Measurements from ENCODE around the gene DMD. TPM values are rescaled to one million over a fixed set of nuclear protein-coding genes. Genes with fewer than 3 reads are reported as not detected.

The DMD gene
- polyA plus RNA-seq, 1 donor from 2014 or later = 21.6 TPM

- Histone ChIP-seq H3K27ac (ENCODE audit: low read length) (no peak overlapping the region), H3K79me2 (replicated peaks; ENCODE audit: insufficient read depth, low read length) (no peaks in the 10 kb centered on the region), H4K20me1 (ENCODE audit: insufficient read depth) (no peaks in the 10 kb centered on the region), H3K9me3 (ENCODE audit: low read length) (no peaks in the 10 kb centered on the region), H3K4me3 (ENCODE audit: low read length) (no peak overlapping the region), H3K27me3 (ENCODE audit: insufficient read depth, low read depth, low read length) (no peaks in the 10 kb centered on the region), H3K36me3 (ENCODE audit: insufficient read depth, low read length) (no peaks in the 10 kb centered on the region), H2AFZ (ENCODE audit: low read depth, low read length) (no peak overlapping the region), H3K9me2 (ENCODE audit: insufficient read depth, low read length) (no peaks in the 10 kb centered on the region), H3K4me2 (ENCODE audit: low read length) (no peak overlapping the region), H3K9ac (ENCODE audit: low read length) (no peak overlapping the region), H3F3A (ENCODE audit: insufficient read depth, low read length, poor library complexity, severe bottlenecking) (no peaks in the 10 kb centered on the region)
- TF ChIP-seq POLR2AphosphoS5 (IDR thresholded peaks at IDR 0.05) = no peak
- no peak for TF ChIP-seq CTCF (IDR thresholded peaks at IDR 0.05; ENCODE audit: poor library complexity, severe bottlenecking)
- TF ChIP-seq TAF1 (IDR thresholded peaks at IDR 0.05; ENCODE audit: low read depth) = no peak
- TF ChIP-seq SMC3 (conservative IDR thresholded peaks at IDR 0.05; ENCODE audit: poor library complexity) = no peak
- no peak for TF ChIP-seq EZH2 (IDR thresholded peaks at IDR 0.05; ENCODE audit: borderline replicate concordance, insufficient read depth, low read length, poor library complexity, severe bottlenecking)
- TF ChIP-seq EP300 (conservative IDR thresholded peaks at IDR 0.05; ENCODE audit: poor library complexity, severe bottlenecking) = no peak
- no peak for TF ChIP-seq RAD21 (conservative IDR thresholded peaks at IDR 0.05)
- TF ChIP-seq, protein P1, sequence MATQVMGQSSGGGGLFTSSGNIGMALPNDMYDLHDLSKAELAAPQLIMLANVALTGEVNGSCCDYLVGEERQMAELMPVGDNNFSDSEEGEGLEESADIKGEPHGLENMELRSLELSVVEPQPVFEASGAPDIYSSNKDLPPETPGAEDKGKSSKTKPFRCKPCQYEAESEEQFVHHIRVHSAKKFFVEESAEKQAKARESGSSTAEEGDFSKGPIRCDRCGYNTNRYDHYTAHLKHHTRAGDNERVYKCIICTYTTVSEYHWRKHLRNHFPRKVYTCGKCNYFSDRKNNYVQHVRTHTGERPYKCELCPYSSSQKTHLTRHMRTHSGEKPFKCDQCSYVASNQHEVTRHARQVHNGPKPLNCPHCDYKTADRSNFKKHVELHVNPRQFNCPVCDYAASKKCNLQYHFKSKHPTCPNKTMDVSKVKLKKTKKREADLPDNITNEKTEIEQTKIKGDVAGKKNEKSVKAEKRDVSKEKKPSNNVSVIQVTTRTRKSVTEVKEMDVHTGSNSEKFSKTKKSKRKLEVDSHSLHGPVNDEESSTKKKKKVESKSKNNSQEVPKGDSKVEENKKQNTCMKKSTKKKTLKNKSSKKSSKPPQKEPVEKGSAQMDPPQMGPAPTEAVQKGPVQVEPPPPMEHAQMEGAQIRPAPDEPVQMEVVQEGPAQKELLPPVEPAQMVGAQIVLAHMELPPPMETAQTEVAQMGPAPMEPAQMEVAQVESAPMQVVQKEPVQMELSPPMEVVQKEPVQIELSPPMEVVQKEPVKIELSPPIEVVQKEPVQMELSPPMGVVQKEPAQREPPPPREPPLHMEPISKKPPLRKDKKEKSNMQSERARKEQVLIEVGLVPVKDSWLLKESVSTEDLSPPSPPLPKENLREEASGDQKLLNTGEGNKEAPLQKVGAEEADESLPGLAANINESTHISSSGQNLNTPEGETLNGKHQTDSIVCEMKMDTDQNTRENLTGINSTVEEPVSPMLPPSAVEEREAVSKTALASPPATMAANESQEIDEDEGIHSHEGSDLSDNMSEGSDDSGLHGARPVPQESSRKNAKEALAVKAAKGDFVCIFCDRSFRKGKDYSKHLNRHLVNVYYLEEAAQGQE (IDR thresholded peaks at IDR 0.05; ENCODE audit: borderline replicate concordance) = no peak
- TF ChIP-seq MXI1 (conservative IDR thresholded peaks at IDR 0.05; ENCODE audit: poor library complexity, severe bottlenecking) = no peak
Observed at GRCh38 chrX:31743004-31743403, 1468.3 kb downstream of the DMD start.

DNA sequence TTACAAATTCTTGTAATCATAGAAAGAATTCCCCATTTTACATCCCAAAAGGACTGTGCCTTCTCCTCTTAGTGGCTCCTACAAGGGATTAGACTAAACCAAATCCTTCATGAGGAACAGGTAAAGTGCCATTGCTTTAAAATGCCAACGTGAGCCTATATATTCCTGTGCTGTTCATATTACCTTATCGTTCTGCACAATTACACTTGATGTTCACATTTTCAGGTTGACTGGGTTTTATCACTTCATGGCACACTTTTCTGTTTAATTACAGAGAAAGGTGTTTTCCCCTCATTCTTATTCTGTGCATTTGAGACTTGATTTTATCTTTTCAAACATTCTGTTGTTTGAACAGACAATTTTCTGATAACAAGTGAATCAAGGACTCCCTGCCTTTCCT lies 1493.9 kb downstream of the DMD start:
- no peaks in the 10 kb centered on the region for H3K36me3 ChIP-seq (ENCODE audit: insufficient read depth, low read length)
- no peak overlapping the region for H3K4me2 ChIP-seq (ENCODE audit: low read length)
- no peaks in the 10 kb centered on the region for H3K9me2 ChIP-seq (ENCODE audit: insufficient read depth, low read length)
- H3K27me3 ChIP-seq (ENCODE audit: insufficient read depth, low read depth, low read length) = no peaks in the 10 kb centered on the region
- no peaks in the 10 kb centered on the region for H4K20me1 ChIP-seq (ENCODE audit: insufficient read depth)
- no peaks in the 10 kb centered on the region for H3F3A ChIP-seq (ENCODE audit: insufficient read depth, low read length, poor library complexity, severe bottlenecking)
- H2AFZ ChIP-seq (ENCODE audit: low read depth, low read length) = no peak overlapping the region
- no peaks in the 10 kb centered on the region for H3K79me2 ChIP-seq (replicated peaks; ENCODE audit: insufficient read depth, low read length)
- no peak overlapping the region for H3K4me3 ChIP-seq (ENCODE audit: low read length)
- H3K27ac ChIP-seq (ENCODE audit: low read length) = no peak overlapping the region
- H3K9ac ChIP-seq (ENCODE audit: low read length) = no peak overlapping the region
- no peaks in the 10 kb centered on the region for H3K9me3 ChIP-seq (ENCODE audit: low read length)
- TF ChIP-seq RAD21 (conservative IDR thresholded peaks at IDR 0.05) (no peak), MXI1 (conservative IDR thresholded peaks at IDR 0.05; ENCODE audit: poor library complexity, severe bottlenecking) (no peak)

GRCh38 chrX:31715675-31716074 lies 1495.7 kb downstream of the DMD start:
- Histone ChIP-seq H3K36me3 (ENCODE audit: insufficient read depth, low read length) (no peaks in the 10 kb centered on the region), H2AFZ (ENCODE audit: low read depth, low read length) (no peak overlapping the region), H3F3A (ENCODE audit: insufficient read depth, low read length, poor library complexity, severe bottlenecking) (no peaks in the 10 kb centered on the region), H3K4me3 (ENCODE audit: low read length) (no peak overlapping the region), H3K4me2 (ENCODE audit: low read length) (no peak overlapping the region), H3K9me2 (ENCODE audit: insufficient read depth, low read length) (no peaks in the 10 kb centered on the region), H4K20me1 (ENCODE audit: insufficient read depth) (no peaks in the 10 kb centered on the region), H3K27ac (ENCODE audit: low read length) (no peak overlapping the region), H3K79me2 (replicated peaks; ENCODE audit: insufficient read depth, low read length) (no peaks in the 10 kb centered on the region), H3K9me3 (ENCODE audit: low read length) (no peaks in the 10 kb centered on the region), H3K9ac (ENCODE audit: low read length) (no peak overlapping the region), H3K27me3 (ENCODE audit: insufficient read depth, low read depth, low read length) (no peaks in the 10 kb centered on the region)
- TF ChIP-seq RAD21 (conservative IDR thresholded peaks at IDR 0.05) (no peak), SMC3 (conservative IDR thresholded peaks at IDR 0.05; ENCODE audit: poor library complexity) (no peak), CTCF (IDR thresholded peaks at IDR 0.05; ENCODE audit: poor library complexity, severe bottlenecking) (no peak), EZH2 (IDR thresholded peaks at IDR 0.05; ENCODE audit: borderline replicate concordance, insufficient read depth, low read length, poor library complexity, severe bottlenecking) (no peak), MXI1 (conservative IDR thresholded peaks at IDR 0.05; ENCODE audit: poor library complexity, severe bottlenecking) (no peak), TAF1 (IDR thresholded peaks at IDR 0.05; ENCODE audit: low read depth) (no peak), POLR2AphosphoS5 (IDR thresholded peaks at IDR 0.05) (no peak)
- TF ChIP-seq, protein P1 (IDR thresholded peaks at IDR 0.05; ENCODE audit: borderline replicate concordance) = no peak
